Neural crest cell (in vitro differentiated cells): ENCODE data around the gene TP53AIP1. TPM values are rescaled to one million over a fixed set of nuclear protein-coding genes. Genes with fewer than 3 reads are reported as not detected.

ENCODE experiments used
- DNase-seq: peaks from one replicate; pipeline ENCODE4 v3.0.0; 2021; ENCODE audit warnings: low read depth, mixed read lengths, low spot score
- H3K27ac Mint-ChIP-seq: one replicate; pipeline ENCODE4 v1.8.0; 2021; ENCODE audit warnings: mild to moderate bottlenecking, mixed read lengths; ENCODE audit not compliant: unreplicated experiment
- H3K27me3 Mint-ChIP-seq: 2 replicates; pipeline ENCODE4 v1.8.0; 2021; ENCODE audit warnings: low read depth, mild to moderate bottlenecking, mixed read lengths
- H3K36me3 Mint-ChIP-seq: 2 replicates; pipeline ENCODE4 v1.8.0; 2021; ENCODE audit warnings: low read depth, mild to moderate bottlenecking, mixed read lengths
- H3K4me1 Mint-ChIP-seq: 2 replicates; pipeline ENCODE4 v1.8.0; 2021; ENCODE audit warnings: mixed read lengths
- H3K4me3 Mint-ChIP-seq: one replicate; pipeline ENCODE4 v1.8.0; 2021; ENCODE audit warnings: mild to moderate bottlenecking, mixed read lengths
- H3K9me3 Mint-ChIP-seq: 2 replicates; pipeline ENCODE4 v1.8.0; 2021; ENCODE audit warnings: mixed read lengths
- CTCF ChIP-seq: fragments of 200-600 bp; sonication (generic); conservative IDR thresholded peaks from 2 replicates; pipeline ENCODE4 v1.5.0; 2021; ENCODE audit warnings: antibody characterized with exemption, mild to moderate bottlenecking
- total RNA-seq: library from RNA; stranded (reverse); gene quantifications from 2 replicates; pipeline ENCODE4 v1.2.1, GENCODE V29; 2021

Gene TP53AIP1
- total RNA-seq, 1 donor from 2014 or later = not detected

GRCh38 chr11:128916681-128917080, 26.0 kb downstream of the TP53AIP1 start:
- Mint-ChIP-seq H3K4me1 (peaks cover 4% of the 10 kb centered on the region), H3K27me3 (peaks cover 13% of the 10 kb centered on the region), H3K27ac (no peak overlapping the region), H3K4me3 (no peak overlapping the region), H3K9me3 (peaks cover 6% of the 10 kb centered on the region), H3K36me3 (no peaks in the 10 kb centered on the region)
- no peak for TF ChIP-seq CTCF
- DNase-seq = no peak

GRCh38 chr11:128916037-128916572, 26.6 kb downstream of the TP53AIP1 start:
- H3K4me1 Mint-ChIP-seq = peaks cover 4% of the 10 kb centered on the region
- peaks cover 6% of the 10 kb centered on the region for H3K9me3 Mint-ChIP-seq
- no peak for DNase-seq
- no peak for TF ChIP-seq CTCF
- H3K36me3 Mint-ChIP-seq = no peaks in the 10 kb centered on the region
- H3K4me3 Mint-ChIP-seq = no peak overlapping the region
- peaks cover 13% of the 10 kb centered on the region for H3K27me3 Mint-ChIP-seq
- H3K27ac Mint-ChIP-seq = no peak overlapping the region

- DNase-seq = no peak
- peaks cover 9% of the 10 kb centered on the region for H3K27me3 Mint-ChIP-seq
- peaks cover 4% of the 10 kb centered on the region for H3K4me1 Mint-ChIP-seq
- peaks cover 6% of the 10 kb centered on the region for H3K9me3 Mint-ChIP-seq
- H3K36me3 Mint-ChIP-seq = no peaks in the 10 kb centered on the region
- no peak overlapping the region for H3K27ac Mint-ChIP-seq
- H3K4me3 Mint-ChIP-seq = no peak overlapping the region
- no peak for TF ChIP-seq CTCF
Observed at GRCh38 chr11:128915149-128915521, 27.5 kb downstream of the TP53AIP1 start.

GRCh38 chr11:128914216-128915148, 28.2 kb downstream of the TP53AIP1 start:
- H3K4me3 Mint-ChIP-seq = no peak overlapping the region

GRCh38 chr11:128913806-128914205, 28.9 kb downstream of the TP53AIP1 start:
- no peaks in the 10 kb centered on the region for H3K36me3 Mint-ChIP-seq
- H3K4me1 Mint-ChIP-seq = peaks cover 4% of the 10 kb centered on the region
- H3K27ac Mint-ChIP-seq = no peak overlapping the region
- no peak for DNase-seq
- peaks cover 9% of the 10 kb centered on the region for H3K27me3 Mint-ChIP-seq
- no peak for TF ChIP-seq CTCF
- peaks cover 6% of the 10 kb centered on the region for H3K9me3 Mint-ChIP-seq
- H3K4me3 Mint-ChIP-seq = no peak overlapping the region

More at GRCh38 chr11:128914216-128915148, 28.2 kb downstream of the TP53AIP1 start:
- no peak overlapping the region for H3K27ac Mint-ChIP-seq
- no peak for TF ChIP-seq CTCF
- H3K4me1 Mint-ChIP-seq = peaks cover 4% of the 10 kb centered on the region
- DNase-seq = no peak
- H3K27me3 Mint-ChIP-seq = peaks cover 9% of the 10 kb centered on the region
- H3K36me3 Mint-ChIP-seq = no peaks in the 10 kb centered on the region
- H3K9me3 Mint-ChIP-seq = peaks cover 6% of the 10 kb centered on the region
